A549 (cell line): ENCODE data around the gene PEF1. TPM values are rescaled to one million over a fixed set of nuclear protein-coding genes. Genes with fewer than 3 reads are reported as not detected.

Experiments used
- ATAC-seq, 2 experiments: fragments of 200-7000 bp in 1 of 2; fragments of >200 bp in 1 of 2; cut with Nextera tagmentation in 1 of 2; cut with Tn5 transposase in 1 of 2; 3 replicates each; pipeline versions ENCODE4 v1.8.0 to v1.9.1; 2018 to 2020; ENCODE audit warnings: mild to moderate bottlenecking in 1 of 2, moderate library complexity in 1 of 2
- CTCF ChIA-PET: fragments of 300-600 bp; sonication (Branson Sonifier 250); formaldehyde crosslinking; extraction: SDS; loops from one replicate; lab custom pipeline; 2021; ENCODE audit warnings: antibody characterized with exemption, inconsistent platforms; lab: Yijun Ruan, JAX
- POLR2A ChIA-PET: fragments of 350-600 bp; formaldehyde crosslinking; extraction: SDS; loops from one replicate; lab custom pipeline; 2021; ENCODE audit warnings: antibody characterized with exemption, inconsistent platforms; lab: Yijun Ruan, JAX
- DNase-seq, 2 experiments: peaks; one replicate each; pipeline versions ENCODE4 v3.0.0 to v3.0.0-alpha.2; 2011 to 2016; ENCODE audit warnings: low read depth in 1 of 2, low spot score in 1 of 2
- FAIRE-seq: peaks from 2 replicates; lab custom pipeline; 2011; peaks lifted over from hg19 to GRCh38; lab: Jason Lieb, UNC
- H3K27ac ChIP-seq, 2 experiments: fragments of >200 bp; sonication (Bioruptor Twin); formaldehyde crosslinking; 3 replicates each; pipeline ENCODE4 v1.5.1; 2016 to 2017
- H3K4me1 ChIP-seq: fragments of >200 bp; sonication (Bioruptor Twin); formaldehyde crosslinking; 3 replicates; pipeline ENCODE4 v1.6.1; 2016
- H3K4me2 ChIP-seq: fragments of >200 bp; sonication (Bioruptor Twin); formaldehyde crosslinking; 3 replicates; pipeline ENCODE4 v1.6.1; 2016
- H3K4me3 ChIP-seq: fragments of >200 bp; sonication (Bioruptor Twin); formaldehyde crosslinking; 3 replicates; pipeline ENCODE4 v1.5.1; 2016
- H3K9me3 ChIP-seq: fragments of >200 bp; sonication (Bioruptor Twin); formaldehyde crosslinking; 3 replicates; pipeline ENCODE4 v1.6.1; 2016
- ATOH8 ChIP-seq: fragments of 250-450 bp; sonication (Bioruptor Pico); IDR thresholded peaks from 2 replicates; pipeline ENCODE4 v1.5.0; 2020; ENCODE audit warnings: low read depth, mild to moderate bottlenecking, moderate library complexity
- BHLHE40 ChIP-seq: IDR thresholded peaks from 2 replicates; pipeline ENCODE4 v1.6.1; 2012; ENCODE audit warnings: low read depth, low read length, inconsistent platforms
- CBX2 ChIP-seq: fragments of 200-600 bp; sonication (generic); IDR thresholded peaks from 2 replicates; pipeline ENCODE4 v1.6.1; 2016; ENCODE audit warnings: low read depth, mild to moderate bottlenecking, borderline replicate concordance
- CBX8 ChIP-seq: fragments of 200-600 bp; sonication (generic); IDR thresholded peaks from 2 replicates; pipeline ENCODE4 v1.6.1; 2016
- CEBPB ChIP-seq, 2 experiments: fragments of >200 bp in 1 of 2; sonication (Bioruptor Twin) in 1 of 2; formaldehyde crosslinking in 1 of 2; IDR thresholded peaks; 2 replicates each; pipeline ENCODE4 v1.6.1; 2012 to 2016
- CHD2 ChIP-seq: fragments of 150-350 bp; IDR thresholded peaks from 2 replicates; pipeline ENCODE4 v1.6.1; 2014; ENCODE audit warnings: low read length; ENCODE audit not compliant: partially characterized antibody
- CHD4 ChIP-seq: fragments of 200-600 bp; sonication (generic); IDR thresholded peaks from 2 replicates; pipeline ENCODE4 v1.6.1; 2016; ENCODE audit warnings: antibody characterized with exemption, mild to moderate bottlenecking, borderline replicate concordance
- EHMT2 ChIP-seq: fragments of 200-600 bp; sonication (generic); IDR thresholded peaks from 2 replicates; pipeline ENCODE4 v1.6.1; 2016; ENCODE audit warnings: antibody characterized with exemption, low read depth, mild to moderate bottlenecking, moderate library complexity
- ELK1 ChIP-seq: fragments of 150-350 bp; IDR thresholded peaks from 2 replicates; pipeline ENCODE4 v1.6.1; 2014; ENCODE audit warnings: low read depth, mild to moderate bottlenecking, low read length
- FOSL2 ChIP-seq, 2 experiments: fragments of 450-650 bp in 1 of 2; fragments of >200 bp in 1 of 2; sonication (Bioruptor Twin) in 1 of 2; formaldehyde crosslinking; IDR thresholded peaks; 2 replicates each; pipeline versions ENCODE4 v1.5.0 to v1.6.1; 2016 to 2020; ENCODE audit warnings: mild to moderate bottlenecking in 1 of 2, moderate library complexity in 1 of 2
- FOXS1 ChIP-seq: fragments of 250-450 bp; sonication (Bioruptor Pico); IDR thresholded peaks from 2 replicates; pipeline ENCODE4 v1.5.0; 2020; ENCODE audit warnings: mild to moderate bottlenecking, moderate library complexity
- GATA3 ChIP-seq: IDR thresholded peaks from 2 replicates; pipeline ENCODE4 v1.6.1; 2012; ENCODE audit warnings: borderline replicate concordance
- HEYL ChIP-seq: fragments of 250-450 bp; sonication (Bioruptor Pico); IDR thresholded peaks from 2 replicates; pipeline ENCODE4 v1.8.0; 2021; ENCODE audit warnings: mild to moderate bottlenecking, moderate library complexity
- HOXB5 ChIP-seq: fragments of 250-450 bp; sonication (Bioruptor Pico); IDR thresholded peaks from 2 replicates; pipeline ENCODE4 v1.5.0; 2020; ENCODE audit warnings: mild to moderate bottlenecking, moderate library complexity
- KDM5A ChIP-seq: fragments of 200-600 bp; sonication (generic); IDR thresholded peaks from 2 replicates; pipeline ENCODE4 v1.6.1; 2016; ENCODE audit warnings: antibody characterized with exemption, mild to moderate bottlenecking
- MAFK ChIP-seq: fragments of 450-650 bp; IDR thresholded peaks from 2 replicates; pipeline ENCODE4 v1.6.1; 2014; ENCODE audit not compliant: partially characterized antibody
- MAZ ChIP-seq: fragments of 150-350 bp; IDR thresholded peaks from 2 replicates; pipeline ENCODE4 v1.6.1; 2014; ENCODE audit warnings: antibody characterized with exemption, low read depth, low read length, borderline replicate concordance
- MYC ChIP-seq: IDR thresholded peaks from 2 replicates; pipeline ENCODE4 v1.6.1; 2012; ENCODE audit warnings: mild to moderate bottlenecking, inconsistent platforms, low read length, improper control_type of control experiment, borderline replicate concordance
- NR3C1 ChIP-seq: fragments of >200 bp; sonication (Bioruptor Twin); formaldehyde crosslinking; IDR thresholded peaks from 3 replicates; pipeline ENCODE4 v1.6.1; 2017
- POLR2AphosphoS2 ChIP-seq: conservative IDR thresholded peaks from 2 replicates; pipeline ENCODE4 v1.6.1; 2012; ENCODE audit warnings: low read length, improper control_type of control experiment, inconsistent platforms
- RAD21 ChIP-seq, 2 experiments: fragments of >200 bp in 1 of 2; sonication (Bioruptor Twin) in 1 of 2; formaldehyde crosslinking in 1 of 2; IDR thresholded peaks in 1 of 2; conservative IDR thresholded peaks in 1 of 2; 2 replicates in 1 of 2; 3 replicates in 1 of 2; pipeline ENCODE4 v1.6.1; 2012 to 2018; ENCODE audit warnings: inconsistent platforms in 1 of 2
- RARB ChIP-seq: fragments of 250-450 bp; sonication (Bioruptor Pico); IDR thresholded peaks from 2 replicates; pipeline ENCODE4 v1.8.0; 2021; ENCODE audit warnings: mild to moderate bottlenecking, moderate library complexity
- RFX5 ChIP-seq: fragments of 450-650 bp; IDR thresholded peaks from 2 replicates; pipeline ENCODE4 v1.7.1; 2014; ENCODE audit warnings: antibody characterized with exemption, mild to moderate bottlenecking, moderate library complexity
- RNF2 ChIP-seq: fragments of 200-600 bp; sonication (generic); IDR thresholded peaks from 2 replicates; pipeline ENCODE4 v1.6.1; 2016; ENCODE audit warnings: low read depth, mild to moderate bottlenecking, antibody characterized with exemption, moderate library complexity, borderline replicate concordance
- TP53 ChIP-seq: fragments of 250-450 bp; sonication (Bioruptor Pico); IDR thresholded peaks from 2 replicates; pipeline ENCODE4 v1.5.0; 2021; ENCODE audit warnings: mild to moderate bottlenecking, moderate library complexity
- USF2 ChIP-seq: fragments of 450-650 bp; IDR thresholded peaks from 2 replicates; pipeline ENCODE4 v1.6.1; 2014; ENCODE audit warnings: antibody characterized with exemption
- ZC3H11A ChIP-seq: fragments of 450-650 bp; IDR thresholded peaks from 2 replicates; pipeline ENCODE4 v1.6.1; 2014; ENCODE audit warnings: antibody characterized with exemption, mild to moderate bottlenecking
- ZSCAN20 ChIP-seq: fragments of 250-450 bp; sonication (Bioruptor Pico); IDR thresholded peaks from 2 replicates; pipeline ENCODE4 v1.8.0; 2022; ENCODE audit warnings: mild to moderate bottlenecking, moderate library complexity
- WGBS: methylation state at CpG from one replicate; pipeline ENCODE4 v1.1.6; 2017; ENCODE audit errors: missing lambda C conversion rate; 5-methylcytosine and 5-hydroxymethylcytosine counted together
- polyA plus RNA-seq, 4 experiments: library from polyadenylated mRNA; depleted of rRNA in 3 of 4; stranded (reverse); fragments of >200 nt; fragmentation: RNase III in 1 of 4; extraction: RNeasy Plus Mini Kit Qiagen cat#74134 plus additional on column Dnase treatment in 1 of 4; gene quantifications; 2 replicates in 3 of 4; 3 replicates in 1 of 4; pipeline ENCODE4 v1.2.3, GENCODE V29; 2011 to 2017
- TF ChIP-seq, protein P1 (sequence below): fragments of >200 bp; sonication (Bioruptor Twin); formaldehyde crosslinking; IDR thresholded peaks from 3 replicates; pipeline ENCODE4 v1.5.1; 2016

PEF1 gene
- polyA plus RNA-seq, 2 of the 4 experiments (the other 2 are of a cell fraction): 38.3 to 47.6 TPM

- CTCF ChIA-PET: interaction anchor here (1.1 kb wide), 1 partner anchor 13 kb away, joined by 4 read pairs; no protein-coding TSS in a partner anchor
- TF ChIP-seq TP53 (CRISPR knock-in tag) (no peak), KDM5A (no peak), MYC (no peak), CHD4 (no peak), HOXB5 (CRISPR knock-in tag) (no peak), ATOH8 (CRISPR knock-in tag) (no peak), FOXS1 (CRISPR knock-in tag) (no peak), NR3C1 (no peak)
- TF ChIP-seq, all 56 proteins: peak for 0
- H3K4me3 ChIP-seq: no peak overlapping the region
- FAIRE-seq (no peak), DNase-seq (no peak), ATAC-seq (no peak)
- no peaks in the 10 kb centered on the region for H3K9me3 ChIP-seq
- no peak overlapping the region for H3K4me2 ChIP-seq
- peaks cover 7% of the 10 kb centered on the region for H3K4me1 ChIP-seq
- POLR2A ChIA-PET: interaction anchor here (0.7 kb wide), 1 partner anchor 86 kb away, joined by 5 read pairs; no protein-coding TSS in a partner anchor
- no peak overlapping the region for H3K27ac ChIP-seq
- WGBS: 56% methylated on average over 2 of the region's 2 CpGs
Measured at GRCh38 chr1:31648190-31648589, 3.5 kb upstream of the PEF1 start.

GRCh38 chr1:31647106-31647505, 2.4 kb upstream of the PEF1 start:
- ChIA-PET POLR2A (no interaction called here), CTCF (interaction anchor here (0.6 to 1.3 kb wide), 3 partner anchors 55 to 98 kb away, joined by 3 read pairs; no protein-coding TSS in a partner anchor)
- DNase-seq: no peak
- no peak overlapping the region for H3K27ac ChIP-seq
- H3K9me3 ChIP-seq: no peaks in the 10 kb centered on the region
- no peak overlapping the region for H3K4me3 ChIP-seq
- H3K4me2 ChIP-seq: no peak overlapping the region
- peaks cover 11% of the 10 kb centered on the region for H3K4me1 ChIP-seq
- TF ChIP-seq, protein P1, sequence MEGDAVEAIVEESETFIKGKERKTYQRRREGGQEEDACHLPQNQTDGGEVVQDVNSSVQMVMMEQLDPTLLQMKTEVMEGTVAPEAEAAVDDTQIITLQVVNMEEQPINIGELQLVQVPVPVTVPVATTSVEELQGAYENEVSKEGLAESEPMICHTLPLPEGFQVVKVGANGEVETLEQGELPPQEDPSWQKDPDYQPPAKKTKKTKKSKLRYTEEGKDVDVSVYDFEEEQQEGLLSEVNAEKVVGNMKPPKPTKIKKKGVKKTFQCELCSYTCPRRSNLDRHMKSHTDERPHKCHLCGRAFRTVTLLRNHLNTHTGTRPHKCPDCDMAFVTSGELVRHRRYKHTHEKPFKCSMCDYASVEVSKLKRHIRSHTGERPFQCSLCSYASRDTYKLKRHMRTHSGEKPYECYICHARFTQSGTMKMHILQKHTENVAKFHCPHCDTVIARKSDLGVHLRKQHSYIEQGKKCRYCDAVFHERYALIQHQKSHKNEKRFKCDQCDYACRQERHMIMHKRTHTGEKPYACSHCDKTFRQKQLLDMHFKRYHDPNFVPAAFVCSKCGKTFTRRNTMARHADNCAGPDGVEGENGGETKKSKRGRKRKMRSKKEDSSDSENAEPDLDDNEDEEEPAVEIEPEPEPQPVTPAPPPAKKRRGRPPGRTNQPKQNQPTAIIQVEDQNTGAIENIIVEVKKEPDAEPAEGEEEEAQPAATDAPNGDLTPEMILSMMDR: no peak
- no peak for TF ChIP-seq HOXB5 (CRISPR knock-in tag)
- TF ChIP-seq BHLHE40: no peak
- TF ChIP-seq ZSCAN20 (CRISPR knock-in tag): no peak
- TF ChIP-seq CBX2: no peak
- TF ChIP-seq GATA3: no peak
- no peak for TF ChIP-seq ZC3H11A
- no peak for TF ChIP-seq RARB (CRISPR knock-in tag)
- no peak for TF ChIP-seq HEYL
- TF ChIP-seq MAFK: no peak
- no peak for TF ChIP-seq RNF2
- TF ChIP-seq USF2: no peak
- TF ChIP-seq CEBPB (IDR thresholded peaks at IDR 0.05): no peak
- WGBS: 57% methylated on average over 2 of the region's 2 CpGs
- FAIRE-seq: no peak
- ATAC-seq: no peak

GRCh38 chr1:31646259-31646960, 1.7 kb upstream of the PEF1 start:
- ATAC-seq: no peak
- H3K4me3 ChIP-seq: no peak overlapping the region
- H3K4me1 ChIP-seq: peaks cover 11% of the 10 kb centered on the region
- no peak overlapping the region for H3K27ac ChIP-seq
- H3K9me3 ChIP-seq: no peaks in the 10 kb centered on the region
- DNase-seq: no peak
- 93% methylated on average over 4 of the region's 4 CpGs for WGBS
- ChIA-PET POLR2A (no interaction called here), CTCF (interaction anchor here (0.6 to 1.3 kb wide), 2 partner anchors 69 to 99 kb away, joined by 3 read pairs; no protein-coding TSS in a partner anchor)
- H3K4me2 ChIP-seq: no peak overlapping the region
- no peak for TF ChIP-seq MYC
- TF ChIP-seq EHMT2: no peak
- no peak for TF ChIP-seq POLR2AphosphoS2
- TF ChIP-seq RFX5: no peak
- TF ChIP-seq ELK1: no peak
- TF ChIP-seq RAD21 (conservative IDR thresholded peaks at IDR 0.05 in 1 of 2, IDR thresholded peaks at IDR 0.05 in 1 of 2): no peak
- no peak for TF ChIP-seq CEBPB (IDR thresholded peaks at IDR 0.05)
- TF ChIP-seq MAZ: no peak
- no peak for TF ChIP-seq TP53 (CRISPR knock-in tag)
- TF ChIP-seq CBX8: no peak
- no peak for TF ChIP-seq FOSL2 (IDR thresholded peaks at IDR 0.05)
- no peak for TF ChIP-seq FOSL2 (CRISPR knock-in tag; IDR thresholded peaks at IDR 0.05)
- no peak for TF ChIP-seq CHD2
- FAIRE-seq: no peak
